ENCODE measurements around the gene OGFR.

Gene OGFR

DNA sequence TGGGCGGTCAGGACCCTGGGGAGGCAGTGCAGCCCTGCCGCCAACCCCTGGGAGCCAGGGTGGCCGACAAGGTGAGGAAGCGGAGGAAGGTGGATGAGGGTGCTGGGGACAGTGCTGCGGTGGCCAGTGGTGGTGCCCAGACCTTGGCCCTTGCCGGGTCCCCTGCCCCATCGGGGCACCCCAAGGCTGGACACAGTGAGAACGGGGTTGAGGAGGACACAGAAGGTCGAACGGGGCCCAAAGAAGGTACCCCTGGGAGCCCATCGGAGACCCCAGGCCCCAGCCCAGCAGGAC lies 8.2 kb downstream of the OGFR start:
- TF ChIP-seq, protein P1, sequence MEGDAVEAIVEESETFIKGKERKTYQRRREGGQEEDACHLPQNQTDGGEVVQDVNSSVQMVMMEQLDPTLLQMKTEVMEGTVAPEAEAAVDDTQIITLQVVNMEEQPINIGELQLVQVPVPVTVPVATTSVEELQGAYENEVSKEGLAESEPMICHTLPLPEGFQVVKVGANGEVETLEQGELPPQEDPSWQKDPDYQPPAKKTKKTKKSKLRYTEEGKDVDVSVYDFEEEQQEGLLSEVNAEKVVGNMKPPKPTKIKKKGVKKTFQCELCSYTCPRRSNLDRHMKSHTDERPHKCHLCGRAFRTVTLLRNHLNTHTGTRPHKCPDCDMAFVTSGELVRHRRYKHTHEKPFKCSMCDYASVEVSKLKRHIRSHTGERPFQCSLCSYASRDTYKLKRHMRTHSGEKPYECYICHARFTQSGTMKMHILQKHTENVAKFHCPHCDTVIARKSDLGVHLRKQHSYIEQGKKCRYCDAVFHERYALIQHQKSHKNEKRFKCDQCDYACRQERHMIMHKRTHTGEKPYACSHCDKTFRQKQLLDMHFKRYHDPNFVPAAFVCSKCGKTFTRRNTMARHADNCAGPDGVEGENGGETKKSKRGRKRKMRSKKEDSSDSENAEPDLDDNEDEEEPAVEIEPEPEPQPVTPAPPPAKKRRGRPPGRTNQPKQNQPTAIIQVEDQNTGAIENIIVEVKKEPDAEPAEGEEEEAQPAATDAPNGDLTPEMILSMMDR (IDR thresholded peaks at IDR 0.05; ENCODE audit: control insufficient read depth, insufficient read depth, low read depth, low read length, missing control alignments): no peak
- no peak overlapping the region for H3K4me3 ChIP-seq (ENCODE audit: control insufficient read depth, low read depth, low read length)
- DNase-seq (ENCODE audit: low read depth): no peak

GRCh38 chr20:62813588-62813987 lies 9.0 kb downstream of the OGFR start:
- TF ChIP-seq, protein P1 (IDR thresholded peaks at IDR 0.05; ENCODE audit: control insufficient read depth, insufficient read depth, low read depth, low read length, missing control alignments): no peak
- H3K4me3 ChIP-seq (ENCODE audit: control insufficient read depth, low read depth, low read length): no peak overlapping the region
- no peak for DNase-seq (ENCODE audit: low read depth)

DNA sequence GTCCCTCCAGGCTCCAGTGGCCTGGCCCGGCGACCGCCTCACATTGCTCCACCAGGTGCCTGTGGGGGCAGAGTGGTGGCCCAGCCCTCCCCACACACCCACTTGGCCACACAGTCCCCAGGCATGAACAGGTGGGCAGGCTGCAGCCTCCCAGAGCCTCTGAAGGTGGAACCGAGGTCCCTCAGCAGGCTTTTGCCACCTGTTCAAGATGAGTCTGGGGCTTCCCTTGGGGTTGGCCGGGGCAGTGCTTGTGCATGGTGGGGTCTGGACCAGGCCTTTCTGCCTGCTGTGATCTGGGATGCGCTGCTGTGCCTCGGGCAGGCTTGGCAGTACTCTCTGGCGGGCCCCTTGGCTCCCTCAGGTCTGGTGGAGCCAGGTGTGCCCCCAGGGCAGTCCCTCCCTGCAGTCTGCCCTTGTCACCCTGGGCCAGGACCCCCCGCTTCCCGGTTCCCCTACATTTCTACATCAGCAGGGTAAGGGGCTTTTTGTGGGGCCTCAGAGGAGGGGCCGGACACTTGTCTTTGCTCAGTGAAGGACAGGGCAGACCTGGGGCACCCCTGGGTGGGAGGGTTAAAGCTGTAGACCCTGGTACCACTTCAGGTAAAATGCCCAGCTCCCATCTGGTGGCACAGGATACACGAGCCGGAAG lies 9.5 kb downstream of the OGFR start:
- no peak overlapping the region for H3K4me3 ChIP-seq (ENCODE audit: control insufficient read depth, low read depth, low read length)
- TF ChIP-seq, protein P1 (IDR thresholded peaks at IDR 0.05; ENCODE audit: control insufficient read depth, insufficient read depth, low read depth, low read length, missing control alignments): no peak
- DNase-seq (ENCODE audit: low read depth): no peak

DNA sequence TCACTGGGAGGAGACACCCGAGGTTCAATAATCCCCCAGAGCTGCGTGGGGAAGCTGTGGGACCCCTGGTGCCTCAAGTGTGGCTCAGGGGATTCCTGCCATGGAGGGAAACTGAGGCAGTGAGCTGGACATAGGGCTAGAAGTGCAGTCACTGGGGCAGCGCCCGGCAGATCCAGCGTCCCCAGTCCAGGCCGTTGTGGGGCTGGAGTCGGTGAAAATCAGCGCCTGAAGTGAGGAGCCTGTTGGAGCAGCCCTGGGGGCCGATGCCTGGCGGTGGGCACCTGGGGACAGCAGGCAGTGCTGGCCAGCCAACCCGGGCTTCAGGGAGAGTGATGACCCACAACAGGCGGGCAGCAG lies 10.1 kb downstream of the OGFR start:
- TF ChIP-seq, protein P1 (IDR thresholded peaks at IDR 0.05; ENCODE audit: control insufficient read depth, insufficient read depth, low read depth, low read length, missing control alignments): no peak
- DNase-seq (ENCODE audit: low read depth): no peak
- no peak overlapping the region for H3K4me3 ChIP-seq (ENCODE audit: control insufficient read depth, low read depth, low read length)

GRCh38 chr20:62815066-62815991 lies 10.7 kb downstream of the OGFR start:
- TF ChIP-seq, protein P1 (IDR thresholded peaks at IDR 0.05; ENCODE audit: control insufficient read depth, insufficient read depth, low read depth, low read length, missing control alignments): no peak
- DNase-seq (ENCODE audit: low read depth): no peak
- H3K4me3 ChIP-seq (ENCODE audit: control insufficient read depth, low read depth, low read length): no peak overlapping the region

DNA sequence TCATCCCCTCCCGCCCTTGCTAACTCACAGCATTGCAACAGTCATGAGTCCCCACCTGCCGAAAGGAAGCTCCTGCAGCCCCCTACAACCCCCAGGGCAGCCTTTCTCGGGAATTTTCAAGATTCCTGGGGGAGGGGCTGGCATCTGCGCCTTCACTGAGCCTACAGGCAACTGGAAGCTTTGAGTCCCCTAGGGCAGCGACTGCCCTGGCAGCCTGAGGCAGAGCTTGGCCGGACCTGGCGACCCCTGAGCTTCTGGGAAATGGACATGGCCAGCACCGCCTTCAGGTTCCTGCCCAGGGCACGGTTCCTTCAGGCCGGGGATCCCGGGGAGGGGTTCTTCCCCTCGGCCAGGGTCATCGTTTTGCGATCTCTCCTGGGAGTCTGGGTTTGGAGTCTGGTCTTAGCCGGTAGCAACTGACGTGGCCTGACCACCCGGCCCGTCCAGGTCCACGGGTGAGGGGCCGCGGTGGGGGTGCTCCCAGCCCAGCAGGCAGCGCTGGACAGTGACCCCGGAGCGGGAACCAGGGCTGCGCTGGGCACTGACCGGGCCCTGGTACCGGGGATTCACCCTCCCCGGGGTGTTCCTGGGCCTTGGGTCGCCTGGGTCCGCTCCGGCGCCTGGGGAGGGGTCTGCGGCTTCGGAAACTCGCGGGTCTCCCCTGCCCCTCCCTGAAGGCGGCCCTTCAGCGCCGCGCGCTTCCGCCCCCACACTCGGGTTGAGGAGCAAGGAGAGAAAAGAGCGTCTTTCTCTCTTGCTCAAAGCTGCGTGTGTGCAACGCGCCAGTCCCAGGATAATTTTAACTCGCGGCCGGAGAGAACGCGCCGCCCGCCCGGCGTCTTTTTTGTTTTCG lies 11.6 kb downstream of the OGFR start:
- TF ChIP-seq, protein P1 (IDR thresholded peaks at IDR 0.05; ENCODE audit: control insufficient read depth, insufficient read depth, low read depth, low read length, missing control alignments): no peak
- DNase-seq (ENCODE audit: low read depth): no peak
- peak overlapping the region; percentile 28 for H3K4me3 ChIP-seq (ENCODE audit: control insufficient read depth, low read depth, low read length)

Data from AG09309 (cell line).